CD4-positive, alpha-beta T cell treated with Interleukin-17A for 1 hour (primary cell): ENCODE data around the gene SNX25.
"Not testable (repeated sequence)": the region's sequence is repeated elsewhere in the genome, so short reads cannot be mapped to it uniquely, and the experiment has no call there.

Experiments used
- DNase-seq: peaks from one replicate; pipeline ENCODE4 v3.0.0-alpha.2; 2020

The SNX25 gene

GRCh38 chr4:185352741-185353140 lies 143.3 kb downstream of the SNX25 start:
- DNase-seq: no peak

- DNase-seq: no peak
Observed at GRCh38 chr4:185357211-185357610, 147.8 kb downstream of the SNX25 start.

GRCh38 chr4:185357733-185358440 lies 148.5 kb downstream of the SNX25 start:
- no peak for DNase-seq

DNA sequence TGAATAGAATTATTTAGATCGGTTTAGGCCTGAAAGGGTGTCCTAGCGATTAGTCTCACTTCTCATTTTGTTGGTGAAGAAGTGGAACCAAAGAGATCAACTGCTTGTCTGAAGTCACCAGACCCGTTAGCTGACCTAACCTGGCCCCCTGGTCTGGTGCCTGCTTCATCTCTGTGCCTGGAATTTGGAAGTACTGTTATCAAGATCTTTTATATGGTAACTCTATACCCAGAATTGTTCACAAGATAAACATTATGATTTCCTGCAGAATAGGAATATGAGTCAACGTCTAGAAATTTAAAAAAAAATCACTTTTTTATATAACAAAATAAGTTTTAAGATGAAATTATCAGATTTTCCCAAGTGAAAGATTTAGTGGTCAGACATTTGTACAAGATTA lies 149.1 kb downstream of the SNX25 start:
- DNase-seq: no peak

- DNase-seq: no peak
Observed at GRCh38 chr4:185358959-185359358, 149.6 kb downstream of the SNX25 start.

DNA sequence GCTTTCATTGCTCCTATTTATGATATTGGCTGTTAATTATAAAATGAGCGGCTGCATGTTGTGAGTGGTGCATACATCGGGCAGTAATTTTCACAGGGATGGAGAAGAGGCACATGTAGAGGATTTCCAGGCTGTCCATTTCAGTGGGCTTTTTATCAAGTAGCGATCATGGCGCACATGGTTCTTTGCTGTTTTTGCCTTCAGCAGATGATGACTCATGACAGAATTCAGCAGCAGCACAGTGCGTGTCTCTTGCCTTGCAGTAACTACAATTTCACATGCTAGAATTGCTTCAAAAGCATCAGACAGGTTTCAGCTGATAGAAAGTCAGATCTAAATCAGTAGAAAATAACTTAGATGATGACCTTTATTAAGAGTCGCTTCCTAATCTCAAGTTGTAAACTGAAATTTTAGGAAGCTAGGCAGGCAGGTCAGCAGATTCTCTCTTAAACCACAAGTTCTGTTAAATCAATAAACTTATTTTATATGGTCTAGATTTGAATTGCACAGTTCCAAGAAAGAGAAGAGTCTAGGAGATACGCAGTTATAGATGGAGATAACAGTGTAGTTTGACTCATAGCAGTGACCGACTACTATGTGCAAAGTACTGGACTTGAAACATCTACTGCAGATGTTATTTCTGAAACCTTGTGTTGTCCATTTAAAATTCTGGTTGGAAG lies 150.5 kb downstream of the SNX25 start:
- DNase-seq: no peak

DNA sequence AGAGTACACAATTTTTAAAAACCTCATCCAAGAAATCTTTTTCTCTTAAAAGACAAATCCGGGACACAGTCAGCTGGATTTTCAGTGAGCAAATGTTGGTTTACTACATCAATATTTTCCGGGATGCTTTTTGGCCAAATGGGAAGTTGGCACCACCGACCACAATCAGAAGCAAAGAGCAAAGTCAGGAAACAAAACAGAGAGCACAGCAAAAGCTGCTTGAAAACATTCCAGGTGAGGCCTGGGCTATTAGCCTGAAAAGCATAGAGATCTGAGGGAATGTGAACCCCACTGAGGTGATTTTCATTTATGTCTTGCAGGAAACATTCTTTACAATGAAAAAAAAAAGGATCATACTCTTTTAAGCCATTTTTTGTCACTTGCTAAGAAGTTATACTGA lies 152.5 kb downstream of the SNX25 start:
- no peak for DNase-seq

DNA sequence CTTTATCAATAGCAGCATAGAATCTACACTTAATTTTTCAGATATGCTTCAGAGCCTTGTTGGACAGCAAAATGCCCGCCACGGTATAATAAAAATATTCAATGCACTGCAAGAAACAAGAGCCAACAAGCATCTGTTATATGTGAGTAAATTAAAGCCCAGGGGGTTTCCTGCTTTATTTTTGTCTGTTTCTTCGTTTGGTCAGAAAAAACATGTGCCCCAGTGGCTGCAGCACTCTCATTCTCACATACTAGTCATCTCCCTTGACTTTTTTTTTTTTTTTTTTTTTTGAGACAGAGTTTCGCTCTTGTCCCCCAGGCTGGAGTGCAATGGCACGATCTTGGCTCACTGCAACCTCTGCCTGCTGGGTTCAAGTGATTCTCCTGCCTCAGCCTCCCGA lies 153.2 kb downstream of the SNX25 start:
- not testable (repeated sequence) for DNase-seq

DNA sequence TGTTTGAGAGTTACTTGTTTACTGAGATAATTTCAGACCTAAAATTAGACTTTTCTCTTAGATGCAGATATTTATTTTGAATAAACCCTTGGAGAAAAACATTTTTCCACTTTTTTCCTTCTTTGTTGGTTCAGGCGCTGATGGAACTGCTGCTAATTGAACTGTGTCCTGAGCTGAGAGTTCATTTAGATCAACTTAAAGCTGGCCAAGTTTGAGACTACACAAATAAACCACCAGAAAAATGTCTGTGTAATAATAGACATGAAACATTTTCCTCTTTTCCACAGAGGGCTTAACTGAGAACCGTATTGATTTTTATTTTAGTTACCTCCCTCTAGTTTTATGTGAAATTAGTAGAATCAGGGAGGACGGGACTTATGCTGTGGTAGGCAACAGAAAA lies 153.9 kb downstream of the SNX25 start:
- no peak for DNase-seq

- DNase-seq: no peak
Observed at GRCh38 chr4:185364886-185365285, 155.5 kb downstream of the SNX25 start.

GRCh38 chr4:185369731-185370130 lies 160.3 kb downstream of the SNX25 start:
- no peak for DNase-seq

- no peak for DNase-seq
Observed at GRCh38 chr4:185370268-185370949, 161.0 kb downstream of the SNX25 start.

GRCh38 chr4:185371702-185372101 lies 162.3 kb downstream of the SNX25 start:
- DNase-seq: no peak

DNA sequence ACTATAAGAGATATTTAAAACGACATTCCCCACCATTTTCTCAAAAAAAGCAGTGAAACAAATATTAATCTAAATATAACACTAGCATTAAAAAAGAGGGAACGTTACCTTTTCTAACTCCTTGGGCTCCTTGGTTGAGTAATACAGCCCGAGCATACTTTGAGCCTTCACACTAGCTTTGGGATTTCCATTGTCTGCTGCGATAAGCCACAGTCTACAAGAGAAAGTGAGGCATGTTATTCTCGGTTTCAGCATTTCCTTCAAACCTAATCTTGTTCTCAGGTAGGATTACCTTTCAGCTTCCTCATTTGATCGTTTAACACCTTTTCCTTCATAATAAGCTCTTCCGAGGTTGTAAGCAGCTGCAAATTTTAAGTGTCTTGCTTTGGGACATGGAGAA lies 164.6 kb downstream of the SNX25 start:
- no peak for DNase-seq

GRCh38 chr4:185374573-185374972 lies 165.2 kb downstream of the SNX25 start:
- no peak for DNase-seq

DNA sequence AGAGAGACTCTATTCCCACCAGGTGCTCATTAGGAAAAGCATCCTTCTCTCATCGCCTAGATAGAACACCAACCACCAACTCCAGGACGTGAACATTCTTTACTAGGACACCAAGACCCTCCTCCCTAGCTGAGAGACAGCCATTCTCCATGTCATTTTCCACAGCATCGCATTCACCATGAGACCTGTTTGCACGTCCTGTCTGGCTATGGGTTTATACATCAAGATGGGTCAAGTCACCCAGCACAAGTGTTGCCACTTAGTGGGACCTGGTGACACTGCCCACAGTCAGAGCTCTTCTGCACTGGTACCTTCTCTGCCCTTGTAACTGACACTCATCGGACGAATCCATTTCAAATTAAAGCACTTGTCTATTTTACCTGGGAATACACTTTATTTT lies 168.9 kb downstream of the SNX25 start:
- DNase-seq: no peak

DNA sequence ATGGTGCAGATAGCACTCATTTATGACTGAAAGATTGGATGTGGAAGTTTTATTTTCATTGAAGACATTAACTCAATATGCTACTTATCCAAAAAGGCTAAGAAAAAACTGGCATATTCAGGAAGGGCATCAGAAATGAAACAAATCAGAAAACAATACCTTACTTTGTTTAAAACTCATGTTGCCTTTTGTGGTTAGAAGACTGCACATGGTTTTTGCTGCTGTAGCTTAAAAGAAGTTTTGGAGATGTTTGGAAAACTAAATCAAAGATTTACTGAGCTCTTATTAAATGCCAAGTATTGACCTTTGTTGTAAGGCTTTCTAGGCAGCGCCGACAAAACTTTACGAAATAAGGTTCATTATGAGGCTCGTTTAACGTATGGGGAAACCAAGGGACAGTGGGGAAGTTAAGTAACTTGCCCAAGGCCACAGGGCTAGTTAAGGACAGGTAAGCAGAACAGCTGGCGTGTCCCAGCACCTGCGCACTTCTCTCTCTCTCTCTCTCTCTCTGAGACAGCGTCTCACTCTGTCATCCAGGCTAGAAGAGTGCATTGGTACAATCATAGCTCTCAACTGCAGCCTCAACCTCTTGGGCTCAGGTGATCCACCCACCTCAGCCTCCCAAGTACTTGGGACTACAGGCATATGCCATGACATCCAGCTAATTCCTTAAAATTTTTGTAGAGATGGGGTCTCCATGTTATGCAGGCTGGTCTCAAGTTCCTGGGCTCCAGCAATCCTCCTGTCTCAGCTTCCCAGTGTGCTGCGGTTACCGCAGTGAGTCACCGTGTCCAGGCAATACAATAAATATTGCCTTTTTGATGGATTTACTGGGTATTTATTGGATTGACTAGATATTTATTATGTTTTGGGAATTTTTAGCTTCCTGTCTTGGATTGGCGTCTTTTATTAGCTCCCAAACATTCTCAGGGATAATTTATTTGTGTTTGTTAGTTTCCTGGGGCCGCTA lies 170.2 kb downstream of the SNX25 start:
- no peak for DNase-seq

DNA sequence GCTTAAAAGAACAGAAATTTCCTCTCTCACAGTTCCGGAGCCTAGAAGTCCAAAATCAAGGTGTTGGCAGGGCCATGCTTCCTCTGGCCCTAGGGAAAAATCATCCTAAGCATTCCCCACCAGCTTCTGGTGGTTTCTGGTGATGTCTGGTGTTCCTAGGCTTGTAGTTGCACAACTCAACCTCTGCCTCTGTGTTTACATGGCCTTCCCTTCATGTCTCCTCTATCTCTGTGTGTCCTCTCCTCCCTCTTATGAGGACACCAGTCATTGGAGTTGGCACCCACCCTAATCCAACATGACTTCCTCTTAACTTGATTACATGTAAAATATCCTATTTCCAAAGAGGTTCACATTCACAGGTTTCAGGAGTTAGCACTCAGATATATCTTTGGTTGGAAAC lies 170.9 kb downstream of the SNX25 start:
- no peak for DNase-seq

GRCh38 chr4:185381288-185382196 lies 172.1 kb downstream of the SNX25 start:
- DNase-seq: no peak

DNA sequence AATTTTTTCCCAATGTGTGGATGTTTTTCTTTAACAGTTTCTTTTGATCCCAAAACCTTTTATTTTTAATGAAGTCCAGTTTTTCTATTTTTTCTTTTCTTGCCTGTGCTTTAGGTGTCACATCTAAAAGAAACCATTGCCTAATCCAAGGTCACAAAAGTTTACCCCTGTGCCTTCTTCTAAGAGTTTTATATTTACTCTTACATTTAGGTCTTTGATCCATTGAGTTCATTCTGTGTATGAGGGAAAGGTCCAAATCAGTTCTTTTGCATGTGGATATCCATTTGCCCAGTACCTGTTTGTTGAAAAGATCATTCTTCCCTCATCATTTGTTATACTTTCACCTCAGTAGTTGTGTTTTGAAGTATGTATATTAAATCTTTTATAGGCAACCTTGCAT lies 173.4 kb downstream of the SNX25 start:
- no peak for DNase-seq

- no peak for DNase-seq
Observed at GRCh38 chr4:185383451-185383850, 174.1 kb downstream of the SNX25 start.

GRCh38 chr4:185384061-185384460 lies 174.7 kb downstream of the SNX25 start:
- no peak for DNase-seq
